Fibroblast of lung (primary cell): ENCODE results near the gene KLF15. TPM values are rescaled to one million over a fixed set of nuclear protein-coding genes. Genes with fewer than 3 reads are reported as not detected.

Experiments used
- DNase-seq, 2 donors: peaks; one replicate each; pipeline versions ENCODE4 v3.0.0 to v3.0.0-alpha.2; 2010; ENCODE audit warnings: low read depth in 2 of 2
- H2AFZ ChIP-seq: 2 replicates; pipeline ENCODE4 v1.5.1; 2012; ENCODE audit warnings: low read length, control low read depth, inconsistent platforms
- H3K27ac ChIP-seq: 2 replicates; pipeline ENCODE4 v1.5.1; 2011; ENCODE audit warnings: low read length, control low read depth; ENCODE audit not compliant: insufficient read depth
- H3K27me3 ChIP-seq: 2 replicates; pipeline ENCODE4 v1.5.1; 2011; ENCODE audit warnings: mild to moderate bottlenecking, low read length; ENCODE audit not compliant: control insufficient read depth, insufficient read depth
- H3K36me3 ChIP-seq: 2 replicates; pipeline ENCODE4 v1.5.1; 2011; ENCODE audit warnings: low read length; ENCODE audit not compliant: control insufficient read depth, insufficient read depth
- H3K4me1 ChIP-seq: 2 replicates; pipeline ENCODE4 v1.5.1; 2011; ENCODE audit warnings: low read length; ENCODE audit not compliant: control insufficient read depth, insufficient read depth; ENCODE audit errors: extremely low read depth
- H3K4me2 ChIP-seq: 2 replicates; pipeline ENCODE4 v1.5.1; 2011; ENCODE audit warnings: low read length, control low read depth; ENCODE audit not compliant: insufficient read depth; ENCODE audit errors: extremely low read depth
- H3K4me3 ChIP-seq, 4 experiments: fragments of 200-600 bp in 1 of 4; sonication (generic) in 1 of 4; replicated peaks in 1 of 4; 2 replicates each; pipeline ENCODE4 v1.5.1; 2011 to 2016; ENCODE audit warnings: low read length in 4 of 4, low read depth in 3 of 4, mild to moderate bottlenecking in 3 of 4, control low read depth in 2 of 4, inconsistent platforms in 1 of 4, mixed read lengths in 1 of 4; ENCODE audit not compliant: insufficient read depth in 1 of 4; ENCODE audit errors: control extremely low read depth in 1 of 4
- H3K79me2 ChIP-seq: 2 replicates; pipeline ENCODE4 v1.5.1; 2012; ENCODE audit warnings: mild to moderate bottlenecking, low read length, inconsistent platforms; ENCODE audit not compliant: control insufficient read depth, insufficient read depth
- H3K9ac ChIP-seq: 2 replicates; pipeline ENCODE4 v1.5.1; 2011; ENCODE audit warnings: mild to moderate bottlenecking, low read length, control low read depth; ENCODE audit not compliant: insufficient read depth
- H3K9me3 ChIP-seq: 2 replicates; pipeline ENCODE4 v1.5.1; 2012; ENCODE audit warnings: low read depth, low read length; ENCODE audit not compliant: control insufficient read depth, insufficient read depth
- H4K20me1 ChIP-seq: 2 replicates; pipeline ENCODE4 v1.5.1; 2011; ENCODE audit warnings: low read length; ENCODE audit not compliant: control insufficient read depth, insufficient read depth; ENCODE audit errors: extremely low read depth
- EZH2 ChIP-seq: IDR thresholded peaks from 2 replicates; pipeline ENCODE4 v1.5.1; 2012; ENCODE audit warnings: low read length, control low read depth, mild to moderate bottlenecking; ENCODE audit errors: missing control alignments
- polyA plus RNA-seq, 2 donors: library from polyadenylated mRNA; depleted of rRNA in 1 of 2; stranded (reverse) in 1 of 2; unstranded in 1 of 2; fragments of >200 nt; gene quantifications; 2 replicates each; pipeline ENCODE4 v1.2.1, GENCODE V29; 2011 to 2012; ENCODE audit warnings: missing spikeins in 1 of 2
- total RNA-seq: library from RNA; depleted of rRNA; stranded (reverse); fragments of >200 nt; gene quantifications from 2 replicates; pipeline ENCODE4 v1.2.1, GENCODE V29; 2014
- TF ChIP-seq, protein P1 (sequence below), 2 donors: IDR thresholded peaks in 1 of 2; conservative IDR thresholded peaks in 1 of 2; 1 replicate in 1 of 2; 2 replicates in 1 of 2; pipeline ENCODE4 v1.5.1; 2011 to 2012; ENCODE audit warnings: low read length in 2 of 2, control low read depth in 1 of 2, inconsistent platforms in 1 of 2, low read depth in 1 of 2, mild to moderate bottlenecking in 1 of 2

KLF15 gene
- total and polyA plus RNA-seq, 2 donors (not counting 1 experiment from before 2014, with no cell fraction given), result 0.15 to 4.1 TPM

DNA sequence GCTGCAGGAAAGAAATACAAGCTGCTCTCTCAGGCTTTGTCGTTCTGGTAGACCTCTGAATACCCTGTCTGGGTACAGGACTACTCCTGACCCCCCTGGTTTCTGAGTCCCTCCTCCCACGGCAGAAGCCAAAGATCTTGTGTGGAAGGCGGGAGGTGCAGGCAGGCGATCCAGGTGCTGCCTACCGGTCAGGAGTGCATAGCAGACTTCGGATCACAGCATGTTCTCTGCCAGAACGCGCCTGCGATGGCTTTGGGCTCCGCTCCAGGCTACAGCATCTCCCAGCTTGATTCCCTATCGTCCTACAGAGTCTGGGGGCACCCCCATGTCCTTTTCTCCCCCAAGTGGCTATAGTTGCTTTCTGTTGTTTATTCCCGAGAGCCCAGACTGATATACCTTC is 35.0 kb upstream of the KLF15 start:
- no peaks in the 10 kb centered on the region for H3K36me3 ChIP-seq
- no peaks in the 10 kb centered on the region for H3K4me1 ChIP-seq
- no peaks in the 10 kb centered on the region for H4K20me1 ChIP-seq
- no peak overlapping the region for H3K4me3 ChIP-seq
- no peak overlapping the region for H3K4me2 ChIP-seq
- H3K9ac ChIP-seq, result no peak overlapping the region
- no peak overlapping the region for H2AFZ ChIP-seq
- no peaks in the 10 kb centered on the region for H3K79me2 ChIP-seq
- TF ChIP-seq, protein P1, sequence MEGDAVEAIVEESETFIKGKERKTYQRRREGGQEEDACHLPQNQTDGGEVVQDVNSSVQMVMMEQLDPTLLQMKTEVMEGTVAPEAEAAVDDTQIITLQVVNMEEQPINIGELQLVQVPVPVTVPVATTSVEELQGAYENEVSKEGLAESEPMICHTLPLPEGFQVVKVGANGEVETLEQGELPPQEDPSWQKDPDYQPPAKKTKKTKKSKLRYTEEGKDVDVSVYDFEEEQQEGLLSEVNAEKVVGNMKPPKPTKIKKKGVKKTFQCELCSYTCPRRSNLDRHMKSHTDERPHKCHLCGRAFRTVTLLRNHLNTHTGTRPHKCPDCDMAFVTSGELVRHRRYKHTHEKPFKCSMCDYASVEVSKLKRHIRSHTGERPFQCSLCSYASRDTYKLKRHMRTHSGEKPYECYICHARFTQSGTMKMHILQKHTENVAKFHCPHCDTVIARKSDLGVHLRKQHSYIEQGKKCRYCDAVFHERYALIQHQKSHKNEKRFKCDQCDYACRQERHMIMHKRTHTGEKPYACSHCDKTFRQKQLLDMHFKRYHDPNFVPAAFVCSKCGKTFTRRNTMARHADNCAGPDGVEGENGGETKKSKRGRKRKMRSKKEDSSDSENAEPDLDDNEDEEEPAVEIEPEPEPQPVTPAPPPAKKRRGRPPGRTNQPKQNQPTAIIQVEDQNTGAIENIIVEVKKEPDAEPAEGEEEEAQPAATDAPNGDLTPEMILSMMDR (conservative IDR thresholded peaks at IDR 0.05 in 1 of 2, IDR thresholded peaks at IDR 0.05 in 1 of 2; ENCODE audit: low read depth in 1 of 2, low read length in 2 of 2), result no peak
- no peak for TF ChIP-seq EZH2
- no peak for DNase-seq
- peaks cover 16% of the 10 kb centered on the region for H3K27me3 ChIP-seq
- no peak overlapping the region for H3K27ac ChIP-seq
- no peaks in the 10 kb centered on the region for H3K9me3 ChIP-seq

DNA sequence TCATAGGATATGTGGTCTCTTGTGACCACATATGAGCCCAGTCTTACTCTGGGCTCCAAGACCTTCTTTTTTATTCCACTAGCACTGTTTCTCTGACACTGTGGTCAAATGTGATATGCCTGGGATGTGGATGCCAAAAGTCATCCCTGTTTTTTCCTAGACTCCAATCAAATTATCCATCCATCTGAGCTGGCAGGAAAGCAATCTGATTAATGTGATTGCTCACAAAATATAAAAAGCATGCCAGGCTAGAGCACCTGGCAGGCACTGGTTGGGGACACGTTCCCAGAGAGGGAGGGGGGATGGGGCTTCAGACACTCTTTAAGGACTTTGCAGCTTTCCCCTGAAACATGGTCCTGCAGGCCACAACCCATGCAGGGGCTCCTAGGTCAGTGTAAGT is 34.4 kb upstream of the KLF15 start:
- no peak overlapping the region for H2AFZ ChIP-seq
- H3K9me3 ChIP-seq, result no peaks in the 10 kb centered on the region
- no peaks in the 10 kb centered on the region for H3K36me3 ChIP-seq
- TF ChIP-seq EZH2, result no peak
- TF ChIP-seq, protein P1 (conservative IDR thresholded peaks at IDR 0.05 in 1 of 2, IDR thresholded peaks at IDR 0.05 in 1 of 2; ENCODE audit: low read depth in 1 of 2, low read length in 2 of 2), result no peak
- peaks cover 16% of the 10 kb centered on the region for H3K27me3 ChIP-seq
- no peak overlapping the region for H3K4me2 ChIP-seq
- no peak overlapping the region for H3K4me3 ChIP-seq
- H3K4me1 ChIP-seq, result no peaks in the 10 kb centered on the region
- no peak for DNase-seq
- H4K20me1 ChIP-seq, result no peaks in the 10 kb centered on the region
- H3K27ac ChIP-seq, result no peak overlapping the region
- H3K9ac ChIP-seq, result no peak overlapping the region
- no peaks in the 10 kb centered on the region for H3K79me2 ChIP-seq

DNA sequence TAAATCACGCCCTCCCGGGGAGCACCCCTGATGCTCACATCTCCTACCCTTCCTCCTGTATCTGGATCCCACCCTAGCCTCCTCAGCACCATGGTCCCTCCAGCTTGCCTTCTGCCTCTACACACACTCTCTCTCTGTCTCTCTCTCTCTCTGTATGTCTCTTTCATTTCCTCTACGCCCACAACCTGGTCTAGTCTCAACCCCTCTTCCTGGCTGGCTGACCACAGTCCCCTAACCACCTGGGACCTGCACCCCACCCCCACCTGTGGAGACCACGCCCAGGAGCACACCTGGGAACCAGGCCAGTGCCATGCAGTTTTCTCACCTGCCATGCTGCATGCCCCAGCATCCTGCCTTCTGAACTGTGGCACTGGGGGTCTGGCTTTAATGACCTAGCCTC is 33.5 kb upstream of the KLF15 start:
- H3K79me2 ChIP-seq, result no peaks in the 10 kb centered on the region
- H3K36me3 ChIP-seq, result no peaks in the 10 kb centered on the region
- H3K9me3 ChIP-seq, result no peaks in the 10 kb centered on the region
- H3K27me3 ChIP-seq, result peaks cover 16% of the 10 kb centered on the region
- no peaks in the 10 kb centered on the region for H3K4me1 ChIP-seq
- no peak overlapping the region for H3K4me3 ChIP-seq
- no peak overlapping the region for H3K4me2 ChIP-seq
- no peak overlapping the region for H3K27ac ChIP-seq
- no peaks in the 10 kb centered on the region for H4K20me1 ChIP-seq
- DNase-seq, result no peak
- no peak overlapping the region for H2AFZ ChIP-seq
- TF ChIP-seq, protein P1 (conservative IDR thresholded peaks at IDR 0.05 in 1 of 2, IDR thresholded peaks at IDR 0.05 in 1 of 2; ENCODE audit: low read depth in 1 of 2, low read length in 2 of 2), result no peak
- TF ChIP-seq EZH2, result no peak
- H3K9ac ChIP-seq, result no peak overlapping the region
